MCF 10A (cell line): Measurements from ENCODE around the gene SUGCT. TPM values are rescaled to one million over a fixed set of nuclear protein-coding genes. Genes with fewer than 3 reads are reported as not detected.

Source experiments
- BruUV-seq: library from RNA; stranded (reverse); fragments of 400-500 nt; replicated peaks from 2 replicates; lab custom pipeline; 2021; lab: Mats Ljungman, UMichigan
- CTCF ChIA-PET: fragments of 300-600 bp; sonication (Branson Sonifier 250); formaldehyde crosslinking; extraction: SDS; loops from one replicate; lab custom pipeline; 2021; ENCODE audit warnings: antibody characterized with exemption, inconsistent platforms; lab: Yijun Ruan, JAX
- POLR2A ChIA-PET: fragments of 300-600, 350-650 bp; sonication (Branson Sonifier 250); formaldehyde crosslinking; extraction: SDS; loops from one replicate; lab custom pipeline; 2020; ENCODE audit warnings: antibody characterized with exemption, inconsistent platforms; lab: Yijun Ruan, JAX
- DNase-seq: peaks from one replicate; pipeline ENCODE4 v3.0.0-alpha.2; 2018; ENCODE audit not compliant: unreplicated experiment
- H3K27ac Mint-ChIP-seq: one replicate; pipeline ENCODE4 v1.8.0; 2022; ENCODE audit warnings: mild to moderate bottlenecking, low read depth, mixed read lengths; ENCODE audit not compliant: unreplicated experiment
- H3K27me3 Mint-ChIP-seq: one replicate; pipeline ENCODE4 v1.8.0; 2022; ENCODE audit warnings: mixed read lengths; ENCODE audit not compliant: insufficient read depth, unreplicated experiment
- H3K36me3 Mint-ChIP-seq: one replicate; pipeline ENCODE4 v1.8.0; 2022; ENCODE audit warnings: mild to moderate bottlenecking, moderate library complexity, mixed read lengths; ENCODE audit not compliant: insufficient read depth, unreplicated experiment
- H3K4me1 Mint-ChIP-seq: one replicate; pipeline ENCODE4 v1.8.0; 2022; ENCODE audit warnings: mixed read lengths; ENCODE audit not compliant: insufficient read depth, unreplicated experiment
- H3K4me3 Mint-ChIP-seq: one replicate; pipeline ENCODE4 v1.8.0; 2022; ENCODE audit warnings: mild to moderate bottlenecking, moderate library complexity, mixed read lengths; ENCODE audit not compliant: unreplicated experiment
- H3K9me3 Mint-ChIP-seq: one replicate; pipeline ENCODE4 v1.8.0; 2022; ENCODE audit warnings: mixed read lengths; ENCODE audit not compliant: unreplicated experiment
- intact Hi-C: fragments of 100-400 bp; cut with micrococcal nuclease; formaldehyde crosslinking; loops from 2 replicates; pipeline ENCODE4 v1.14.1; 2022
- total RNA-seq: library from RNA; stranded (reverse); gene quantifications from 2 replicates; pipeline ENCODE4 v1.2.3, GENCODE V29; 2022
- TF ChIP-seq, protein P1 (sequence below): fragments of 200-600 bp; IDR thresholded peaks from one replicate; pipeline ENCODE4 v1.8.0; 2022; ENCODE audit warnings: antibody characterized with exemption, mild to moderate bottlenecking; ENCODE audit not compliant: unreplicated experiment

Gene SUGCT
- total RNA-seq, 1 experiment from 2014 or later = 25.4 TPM

- Mint-ChIP-seq H3K4me3 (no peak overlapping the region), H3K36me3 (no peaks in the 10 kb centered on the region), H3K27me3 (no peaks in the 10 kb centered on the region), H3K4me1 (no peaks in the 10 kb centered on the region), H3K27ac (no peak overlapping the region), H3K9me3 (no peaks in the 10 kb centered on the region)
- DNase-seq = no peak
- intact Hi-C loops = loop anchor here (5.0 kb wide), 1 partner anchor 1255 kb away; the partner anchor contains the start of gene INHBA
- CTCF ChIA-PET = no interaction called here
- TF ChIP-seq, protein P1, sequence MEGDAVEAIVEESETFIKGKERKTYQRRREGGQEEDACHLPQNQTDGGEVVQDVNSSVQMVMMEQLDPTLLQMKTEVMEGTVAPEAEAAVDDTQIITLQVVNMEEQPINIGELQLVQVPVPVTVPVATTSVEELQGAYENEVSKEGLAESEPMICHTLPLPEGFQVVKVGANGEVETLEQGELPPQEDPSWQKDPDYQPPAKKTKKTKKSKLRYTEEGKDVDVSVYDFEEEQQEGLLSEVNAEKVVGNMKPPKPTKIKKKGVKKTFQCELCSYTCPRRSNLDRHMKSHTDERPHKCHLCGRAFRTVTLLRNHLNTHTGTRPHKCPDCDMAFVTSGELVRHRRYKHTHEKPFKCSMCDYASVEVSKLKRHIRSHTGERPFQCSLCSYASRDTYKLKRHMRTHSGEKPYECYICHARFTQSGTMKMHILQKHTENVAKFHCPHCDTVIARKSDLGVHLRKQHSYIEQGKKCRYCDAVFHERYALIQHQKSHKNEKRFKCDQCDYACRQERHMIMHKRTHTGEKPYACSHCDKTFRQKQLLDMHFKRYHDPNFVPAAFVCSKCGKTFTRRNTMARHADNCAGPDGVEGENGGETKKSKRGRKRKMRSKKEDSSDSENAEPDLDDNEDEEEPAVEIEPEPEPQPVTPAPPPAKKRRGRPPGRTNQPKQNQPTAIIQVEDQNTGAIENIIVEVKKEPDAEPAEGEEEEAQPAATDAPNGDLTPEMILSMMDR = peak; percentile 7
- BruUV-seq = no TSS peak
- POLR2A ChIA-PET = no interaction called here
Measured at GRCh38 chr7:40447345-40447744, 312.5 kb downstream of the SUGCT start.

GRCh38 chr7:40455485-40455884, 320.7 kb downstream of the SUGCT start:
- no peaks in the 10 kb centered on the region for H3K4me1 Mint-ChIP-seq
- TF ChIP-seq, protein P1 = no peak
- DNase-seq = peak; percentile 11
- ChIA-PET POLR2A (no interaction called here), CTCF (no interaction called here)
- no peak overlapping the region for H3K4me3 Mint-ChIP-seq
- no peaks in the 10 kb centered on the region for H3K36me3 Mint-ChIP-seq
- H3K27me3 Mint-ChIP-seq = no peaks in the 10 kb centered on the region
- no TSS peak for BruUV-seq
- intact Hi-C loops = no loop called here
- H3K27ac Mint-ChIP-seq = no peak overlapping the region
- no peaks in the 10 kb centered on the region for H3K9me3 Mint-ChIP-seq

DNA sequence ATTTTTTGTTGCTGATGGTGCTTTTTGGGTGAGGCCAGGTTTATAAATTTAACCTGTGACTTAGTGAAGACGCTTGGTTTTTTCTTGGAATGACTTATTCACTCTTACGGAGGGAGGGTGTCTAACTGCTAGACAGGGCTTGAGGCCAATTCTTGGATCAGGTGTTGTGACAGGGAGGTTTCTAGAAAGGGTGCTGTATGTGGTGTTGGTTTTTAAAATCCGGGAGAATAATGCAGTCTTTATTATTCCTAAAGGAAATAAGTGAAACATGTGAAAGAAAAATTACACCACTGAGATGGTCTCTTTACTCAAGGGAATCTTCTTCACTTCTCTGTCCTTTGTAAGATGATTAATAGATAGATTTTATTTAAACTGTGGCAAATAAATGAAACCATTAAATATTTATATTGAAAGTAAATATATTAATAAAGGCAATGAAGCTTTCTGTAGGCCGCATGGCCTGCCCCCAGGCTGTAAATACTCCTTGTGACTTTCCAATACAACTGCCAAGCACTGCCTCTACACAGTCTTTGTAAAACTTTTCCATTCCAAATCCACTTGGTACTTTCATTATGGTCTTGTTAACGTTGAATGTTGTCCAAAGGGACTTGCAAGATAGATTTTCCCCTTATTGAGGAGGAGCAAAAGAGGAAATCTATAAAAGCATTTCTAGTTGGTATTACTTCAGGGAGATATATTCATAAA, 323.1 kb downstream of the SUGCT start:
- H3K4me1 Mint-ChIP-seq = no peaks in the 10 kb centered on the region
- TF ChIP-seq, protein P1 = no peak
- H3K4me3 Mint-ChIP-seq = no peak overlapping the region
- no peaks in the 10 kb centered on the region for H3K36me3 Mint-ChIP-seq
- intact Hi-C loops = no loop called here
- H3K27me3 Mint-ChIP-seq = no peaks in the 10 kb centered on the region
- no TSS peak for BruUV-seq
- ChIA-PET CTCF (interaction anchor here (0.6 to 0.7 kb wide), 2 partner anchors 333 to 1256 kb away, joined by 3 to 4 read pairs; no protein-coding TSS in a partner anchor), POLR2A (no interaction called here)
- no peak for DNase-seq
- no peaks in the 10 kb centered on the region for H3K9me3 Mint-ChIP-seq
- H3K27ac Mint-ChIP-seq = no peak overlapping the region

- intact Hi-C loops = no loop called here
- POLR2A ChIA-PET = no interaction called here
- no peaks in the 10 kb centered on the region for H3K9me3 Mint-ChIP-seq
- CTCF ChIA-PET = interaction anchor here (0.7 kb wide), 1 partner anchor 15 kb away, joined by 3 read pairs; no protein-coding TSS in a partner anchor
- H3K27me3 Mint-ChIP-seq = no peaks in the 10 kb centered on the region
- no peak overlapping the region for H3K27ac Mint-ChIP-seq
- BruUV-seq = no TSS peak
- H3K36me3 Mint-ChIP-seq = no peaks in the 10 kb centered on the region
- H3K4me1 Mint-ChIP-seq = no peaks in the 10 kb centered on the region
- no peak overlapping the region for H3K4me3 Mint-ChIP-seq
- DNase-seq = no peak
- TF ChIP-seq, protein P1 = no peak
Measured at GRCh38 chr7:40463446-40463845, 328.6 kb downstream of the SUGCT start.
